HepG2 (cell line): ENCODE measurements around the gene CAPN15. TPM values are rescaled to one million over a fixed set of nuclear protein-coding genes. Genes with fewer than 3 reads are reported as not detected.
A peak's percentile ranks its signal among the peaks of the same experiment; 100 is the strongest.

ENCODE experiments used
- ARHGAP35 ChIP-seq: sonication (generic); formaldehyde crosslinking; IDR thresholded peaks from 2 replicates; pipeline ENCODE4 v1.9.0; 2022; ENCODE audit warnings: mild to moderate bottlenecking, inconsistent platforms, moderate library complexity, missing genetic modification reagents, borderline replicate concordance
- BORCS8-MEF2B ChIP-seq: sonication (generic); formaldehyde crosslinking; IDR thresholded peaks from 2 replicates; pipeline ENCODE4 v1.8.0; 2022; ENCODE audit warnings: mild to moderate bottlenecking, missing genetic modification reagents
- ELF4 ChIP-seq: sonication (generic); formaldehyde crosslinking; IDR thresholded peaks from 2 replicates; pipeline ENCODE4 v1.5.0; 2020; ENCODE audit warnings: missing genetic modification reagents, mild to moderate bottlenecking, moderate library complexity, borderline replicate concordance
- FOXK2 ChIP-seq: fragments of 450-650 bp; IDR thresholded peaks from 2 replicates; pipeline ENCODE4 v1.6.1; 2016
- MAZ ChIP-seq, 2 experiments: sonication (generic) in 1 of 2; formaldehyde crosslinking in 1 of 2; IDR thresholded peaks; 2 replicates each; pipeline versions ENCODE4 v1.5.0 to v1.6.1; 2012 to 2020; ENCODE audit warnings: low read depth in 2 of 2, mild to moderate bottlenecking in 2 of 2, borderline replicate concordance in 1 of 2, improper control_type of control experiment in 1 of 2, low read length in 1 of 2, missing genetic modification reagents in 1 of 2, moderate library complexity in 1 of 2
- NAIF1 ChIP-seq: sonication (generic); formaldehyde crosslinking; IDR thresholded peaks from 2 replicates; pipeline ENCODE4 v1.5.0; 2020; ENCODE audit warnings: mild to moderate bottlenecking, missing genetic modification reagents, borderline replicate concordance
- PCBP2 ChIP-seq: fragments of 200-400 bp; formaldehyde crosslinking; optimal IDR thresholded peaks from 2 replicates; pipeline ENCODE3; 2018; ENCODE audit warnings: low read length, low read depth; ENCODE audit not compliant: poor library complexity, severe bottlenecking
- PHF5A ChIP-seq: IDR thresholded peaks from one replicate; pipeline ENCODE4 v1.6.1; 2018; ENCODE audit warnings: low read depth, missing genetic modification reagents; ENCODE audit not compliant: unreplicated experiment
- PTBP1 ChIP-seq: fragments of 200-400 bp; formaldehyde crosslinking; IDR thresholded peaks from 2 replicates; pipeline ENCODE4 v1.6.1; 2018; ENCODE audit warnings: low read length, low read depth; ENCODE audit not compliant: poor library complexity, severe bottlenecking
- RARG ChIP-seq: sonication (generic); formaldehyde crosslinking; IDR thresholded peaks from 2 replicates; pipeline ENCODE4 v1.4.0; 2020; ENCODE audit warnings: low read depth, mild to moderate bottlenecking, missing genetic modification reagents
- RFX5 ChIP-seq: IDR thresholded peaks from 2 replicates; pipeline ENCODE4 v1.6.1; 2011; ENCODE audit warnings: low read depth, low read length, improper control_type of control experiment
- SALL1 ChIP-seq: sonication (generic); formaldehyde crosslinking; IDR thresholded peaks from 2 replicates; pipeline ENCODE4 v1.8.0; 2022; ENCODE audit warnings: mild to moderate bottlenecking, missing genetic modification reagents
- SNAPC2 ChIP-seq: sonication (generic); formaldehyde crosslinking; IDR thresholded peaks from 2 replicates; pipeline ENCODE4 v1.8.1; 2022; ENCODE audit warnings: mild to moderate bottlenecking, missing genetic modification reagents
- TBX2 ChIP-seq: sonication (generic); formaldehyde crosslinking; IDR thresholded peaks from 2 replicates; pipeline ENCODE4 v1.5.0; 2020; ENCODE audit warnings: missing genetic modification reagents, mild to moderate bottlenecking, borderline replicate concordance
- THYN1 ChIP-seq: sonication (generic); formaldehyde crosslinking; IDR thresholded peaks from 2 replicates; pipeline ENCODE4 v1.8.1; 2023; ENCODE audit warnings: low read depth, mild to moderate bottlenecking, moderate library complexity, missing genetic modification reagents, borderline replicate concordance
- U2AF2 ChIP-seq: fragments of 200-400 bp; formaldehyde crosslinking; IDR thresholded peaks from 2 replicates; pipeline ENCODE4 v1.6.1; 2017; ENCODE audit warnings: low read depth, mild to moderate bottlenecking, low read length
- ZBTB1 ChIP-seq: sonication (generic); formaldehyde crosslinking; IDR thresholded peaks from 2 replicates; pipeline ENCODE4 v1.4.0; 2020; ENCODE audit warnings: missing genetic modification reagents, borderline replicate concordance
- ZNF138 ChIP-seq: sonication (generic); formaldehyde crosslinking; IDR thresholded peaks from 2 replicates; pipeline ENCODE4 v1.5.0; 2020; ENCODE audit warnings: mild to moderate bottlenecking, low read depth, missing genetic modification reagents
- ZNF225 ChIP-seq: sonication (generic); formaldehyde crosslinking; IDR thresholded peaks from 2 replicates; pipeline ENCODE4 v1.4.0; 2020; ENCODE audit warnings: mild to moderate bottlenecking, missing genetic modification reagents
- ZNF34 ChIP-seq: sonication (generic); formaldehyde crosslinking; IDR thresholded peaks from 2 replicates; pipeline ENCODE4 v1.4.0; 2020; ENCODE audit warnings: mild to moderate bottlenecking, missing genetic modification reagents, borderline replicate concordance
- ZNF451 ChIP-seq: sonication (generic); formaldehyde crosslinking; IDR thresholded peaks from 2 replicates; pipeline ENCODE4 v1.5.0; 2020; ENCODE audit warnings: mild to moderate bottlenecking, missing genetic modification reagents
- ZNF484 ChIP-seq: sonication (generic); formaldehyde crosslinking; IDR thresholded peaks from 2 replicates; pipeline ENCODE4 v1.5.1; 2020; ENCODE audit warnings: mild to moderate bottlenecking, low read depth, missing genetic modification reagents, borderline replicate concordance
- ZNF629 ChIP-seq: sonication (generic); formaldehyde crosslinking; conservative IDR thresholded peaks from 2 replicates; pipeline ENCODE4 v1.5.0; 2020; ENCODE audit warnings: missing genetic modification reagents
- polyA plus RNA-seq, 8 experiments: library from polyadenylated mRNA; depleted of rRNA in 3 of 8; stranded (reverse) in 7 of 8; unstranded in 1 of 8; fragments of >200 nt; fragmentation: Illumina TruSeq in 4 of 8; extraction: Trizol in 4 of 8; gene quantifications; 2 replicates each; pipeline versions ENCODE4 v1.2.1 to v1.2.3, GENCODE V29; 2011 to 2016; ENCODE audit warnings: low read depth in 4 of 8, missing spikeins in 1 of 8, mixed read lengths in 1 of 8; ENCODE audit not compliant: insufficient read depth in 1 of 8
- total RNA-seq, 5 experiments: library from RNA; depleted of rRNA; stranded (reverse); fragments of >200 nt; fragmentation: Illumina TruSeq; extraction: Trizol; gene quantifications; 2 replicates each; pipeline ENCODE4 v1.2.3, GENCODE V29; 2016; ENCODE audit warnings: low read depth in 1 of 5
- TF ChIP-seq, protein P1 (sequence below): sonication (generic); formaldehyde crosslinking; IDR thresholded peaks from 2 replicates; pipeline ENCODE4 v1.5.0; 2020; ENCODE audit warnings: missing genetic modification reagents
- TF ChIP-seq, protein P2 (sequence below): sonication (generic); formaldehyde crosslinking; IDR thresholded peaks from 2 replicates; pipeline ENCODE4 v1.8.0; 2022; ENCODE audit warnings: mild to moderate bottlenecking, missing genetic modification reagents, borderline replicate concordance
- TF ChIP-seq, protein P3 (sequence below): sonication (generic); formaldehyde crosslinking; IDR thresholded peaks from 2 replicates; pipeline ENCODE4 v1.5.1; 2020; ENCODE audit warnings: missing genetic modification reagents, mild to moderate bottlenecking, borderline replicate concordance

Gene CAPN15
- total and polyA plus RNA-seq, 2 of the 13 experiments (the other 11 are each of a cell fraction or from before 2014, with no cell fraction given), result 14.9 to 24.5 TPM

DNA sequence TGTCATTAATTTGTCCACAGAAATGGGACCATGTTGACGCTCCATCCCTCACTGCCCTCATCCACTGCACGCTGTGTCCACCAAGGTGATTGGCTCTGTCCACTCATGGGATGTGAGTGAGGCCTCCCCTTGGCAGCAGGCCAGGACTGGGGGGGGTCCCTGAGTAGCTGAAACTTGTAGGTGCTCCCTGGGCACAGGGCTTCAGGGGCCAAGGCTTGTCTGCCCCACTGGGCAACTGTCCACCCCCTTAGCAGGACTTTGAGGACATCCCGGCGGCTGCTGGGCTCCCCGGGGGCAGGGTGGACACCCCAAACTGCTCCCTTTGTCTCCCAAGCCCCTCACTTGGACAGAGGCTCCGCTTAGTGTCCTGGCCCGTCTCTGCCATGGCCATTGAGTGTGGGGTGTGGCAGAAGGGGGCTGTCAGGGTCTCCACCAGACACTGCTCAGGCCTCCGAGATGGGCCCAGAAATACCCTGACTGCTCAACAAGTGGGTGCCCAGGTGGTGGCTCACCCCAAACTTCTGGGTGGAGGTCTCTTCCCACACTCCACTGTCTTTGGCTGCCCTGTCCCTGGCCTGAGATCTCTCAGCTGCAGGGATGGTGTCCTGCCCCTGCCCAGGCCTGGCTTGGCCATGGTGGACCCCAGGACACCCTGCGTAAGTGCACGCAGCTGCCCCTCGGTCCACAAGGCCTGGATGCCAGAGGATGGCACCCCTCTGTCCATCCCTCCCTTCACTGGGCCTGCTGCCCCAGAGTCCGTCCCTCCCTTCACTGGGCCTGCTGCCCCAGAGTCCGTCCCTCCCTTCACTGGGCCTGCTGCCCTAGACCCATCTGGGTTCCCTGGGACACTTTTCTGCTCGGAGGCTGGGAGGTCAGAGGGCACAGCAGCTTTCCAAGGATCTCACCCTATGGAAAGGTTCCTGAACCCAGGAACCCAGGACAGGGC is 59.4 kb downstream of the CAPN15 start (continued):
- TF ChIP-seq TBX2 (CRISPR knock-in tag) (no peak), PHF5A (CRISPR knock-in tag) (no peak), ZNF629 (CRISPR knock-in tag) (no peak), FOXK2 (no peak), ZNF138 (CRISPR knock-in tag) (no peak), SALL1 (CRISPR knock-in tag) (no peak), ZNF484 (CRISPR knock-in tag) (no peak), SNAPC2 (CRISPR knock-in tag) (no peak), RFX5 (no peak), BORCS8-MEF2B (CRISPR knock-in tag) (no peak), PCBP2 (no peak), MAZ (IDR thresholded peaks at IDR 0.05; ENCODE audit: borderline replicate concordance, low read depth, low read length) (no peak), MAZ (CRISPR knock-in tag; IDR thresholded peaks at IDR 0.05; ENCODE audit: low read depth) (no peak), THYN1 (no peak), ZNF34 (CRISPR knock-in tag) (no peak), ARHGAP35 (0 out of 2 replicates have a peak, but pooled peaks have one; percentile 22), ZNF451 (CRISPR knock-in tag) (no peak), ZBTB1 (no peak), RARG (no peak), PTBP1 (no peak), NAIF1 (no peak), ZNF225 (CRISPR knock-in tag) (no peak), ELF4 (CRISPR knock-in tag) (no peak), U2AF2 (no peak)
- TF ChIP-seq, protein P1, sequence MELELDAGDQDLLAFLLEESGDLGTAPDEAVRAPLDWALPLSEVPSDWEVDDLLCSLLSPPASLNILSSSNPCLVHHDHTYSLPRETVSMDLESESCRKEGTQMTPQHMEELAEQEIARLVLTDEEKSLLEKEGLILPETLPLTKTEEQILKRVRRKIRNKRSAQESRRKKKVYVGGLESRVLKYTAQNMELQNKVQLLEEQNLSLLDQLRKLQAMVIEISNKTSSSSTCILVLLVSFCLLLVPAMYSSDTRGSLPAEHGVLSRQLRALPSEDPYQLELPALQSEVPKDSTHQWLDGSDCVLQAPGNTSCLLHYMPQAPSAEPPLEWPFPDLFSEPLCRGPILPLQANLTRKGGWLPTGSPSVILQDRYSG, result no peak
- TF ChIP-seq, protein P2, sequence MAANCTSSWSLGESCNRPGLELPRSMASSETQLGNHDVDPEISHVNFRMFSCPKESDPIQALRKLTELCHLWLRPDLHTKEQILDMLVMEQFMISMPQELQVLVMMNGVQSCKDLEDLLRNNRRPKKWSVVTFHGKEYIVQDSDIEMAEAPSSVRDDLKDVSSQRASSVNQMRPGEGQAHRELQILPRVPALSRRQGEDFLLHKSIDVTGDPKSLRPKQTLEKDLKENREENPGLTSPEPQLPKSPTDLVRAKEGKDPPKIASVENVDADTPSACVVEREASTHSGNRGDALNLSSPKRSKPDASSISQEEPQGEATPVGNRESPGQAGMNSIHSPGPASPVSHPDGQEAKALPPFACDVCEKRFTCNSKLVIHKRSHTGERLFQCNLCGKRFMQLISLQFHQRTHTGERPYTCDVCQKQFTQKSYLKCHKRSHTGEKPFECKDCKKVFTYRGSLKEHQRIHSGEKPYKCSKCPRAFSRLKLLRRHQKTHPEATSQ (CRISPR knock-in tag), result no peak
- TF ChIP-seq, protein P3, sequence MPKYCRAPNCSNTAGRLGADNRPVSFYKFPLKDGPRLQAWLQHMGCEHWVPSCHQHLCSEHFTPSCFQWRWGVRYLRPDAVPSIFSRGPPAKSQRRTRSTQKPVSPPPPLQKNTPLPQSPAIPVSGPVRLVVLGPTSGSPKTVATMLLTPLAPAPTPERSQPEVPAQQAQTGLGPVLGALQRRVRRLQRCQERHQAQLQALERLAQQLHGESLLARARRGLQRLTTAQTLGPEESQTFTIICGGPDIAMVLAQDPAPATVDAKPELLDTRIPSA, result no peak
